GM18511 (cell line): Measurements from ENCODE around the gene FAXC.
"Not testable (repeated sequence)": the region's sequence is repeated elsewhere in the genome, so short reads cannot be mapped to it uniquely, and the experiment has no call there.

Experiments used
- ATAC-seq: cut with Tn5 transposase; IDR thresholded peaks from one replicate; pipeline ENCODE4 v1.9.1; 2021; ENCODE audit warnings: mild to moderate bottlenecking, moderate library complexity; ENCODE audit not compliant: unreplicated experiment

FAXC gene

GRCh38 chr6:99289701-99290100, 59.8 kb downstream of the FAXC start:
- no peak for ATAC-seq

- ATAC-seq: no peak
These were observed 60.8 kb downstream of the FAXC start for GRCh38 chr6:99288668-99289067.

- ATAC-seq: no peak
These were observed 62.0 kb downstream of the FAXC start for GRCh38 chr6:99287523-99287922.

GRCh38 chr6:99285881-99286280, 63.6 kb downstream of the FAXC start:
- ATAC-seq: no peak

- ATAC-seq: peak; percentile 63
These were observed 66.9 kb downstream of the FAXC start for GRCh38 chr6:99282479-99283062.

GRCh38 chr6:99276747-99277146, 72.7 kb downstream of the FAXC start:
- no peak for ATAC-seq

GRCh38 chr6:99270826-99271225, 78.6 kb downstream of the FAXC start:
- ATAC-seq: no peak

GRCh38 chr6:99270030-99270429, 79.4 kb downstream of the FAXC start:
- ATAC-seq: no peak

GRCh38 chr6:99269207-99269606, 80.3 kb downstream of the FAXC start:
- no peak for ATAC-seq

GRCh38 chr6:99266996-99267395, 82.5 kb downstream of the FAXC start:
- ATAC-seq: not testable (repeated sequence)

GRCh38 chr6:99265447-99265846, 84.0 kb downstream of the FAXC start:
- not testable (repeated sequence) for ATAC-seq

GRCh38 chr6:99254616-99255550, 94.6 kb downstream of the FAXC start:
- no peak for ATAC-seq

- ATAC-seq: no peak
These were observed 96.2 kb downstream of the FAXC start for GRCh38 chr6:99253271-99253670.

- ATAC-seq: no peak
These were observed 97.1 kb downstream of the FAXC start for GRCh38 chr6:99252421-99252820.

- ATAC-seq: no peak
These were observed 99.0 kb downstream of the FAXC start for GRCh38 chr6:99250476-99250875.

GRCh38 chr6:99246602-99247001, 102.9 kb downstream of the FAXC start:
- no peak for ATAC-seq

GRCh38 chr6:99241905-99242534, 107.5 kb downstream of the FAXC start:
- peak; percentile 53 for ATAC-seq

- no peak for ATAC-seq
These were observed 113.5 kb downstream of the FAXC start for GRCh38 chr6:99236010-99236409.

GRCh38 chr6:99233219-99233618, 116.3 kb downstream of the FAXC start:
- ATAC-seq: no peak

- no peak for ATAC-seq
These were observed 117.4 kb downstream of the FAXC start for GRCh38 chr6:99232056-99232455.

GRCh38 chr6:99225172-99225571, 124.3 kb downstream of the FAXC start:
- no peak for ATAC-seq
